Fibroblast of villous mesenchyme (primary cell): ENCODE measurements around the gene TMEM120B. TPM values are rescaled to one million over a fixed set of nuclear protein-coding genes. Genes with fewer than 3 reads are reported as not detected.
"Not testable (repeated sequence)": the region's sequence is repeated elsewhere in the genome, so short reads cannot be mapped to it uniquely, and the experiment has no call there.

Experiments
- DNase-seq: peaks from one replicate; pipeline ENCODE4 v3.0.0-alpha.2; 2010; ENCODE audit warnings: low read depth
- H3K4me3 ChIP-seq: 2 replicates; pipeline ENCODE4 v1.5.1; 2011; ENCODE audit warnings: low read depth, mild to moderate bottlenecking, low read length
- total RNA-seq: library from RNA; depleted of rRNA; stranded (reverse); fragments of >200 nt; gene quantifications from 2 replicates; pipeline ENCODE4 v1.2.3, GENCODE V29; 2012
- TF ChIP-seq, protein P1 (sequence below): IDR thresholded peaks from 2 replicates; pipeline ENCODE4 v1.5.1; 2012; ENCODE audit warnings: low read depth, mild to moderate bottlenecking, low read length; ENCODE audit not compliant: insufficient read depth

The TMEM120B gene
- total RNA-seq, 1 donor, result 16.4 TPM

DNA sequence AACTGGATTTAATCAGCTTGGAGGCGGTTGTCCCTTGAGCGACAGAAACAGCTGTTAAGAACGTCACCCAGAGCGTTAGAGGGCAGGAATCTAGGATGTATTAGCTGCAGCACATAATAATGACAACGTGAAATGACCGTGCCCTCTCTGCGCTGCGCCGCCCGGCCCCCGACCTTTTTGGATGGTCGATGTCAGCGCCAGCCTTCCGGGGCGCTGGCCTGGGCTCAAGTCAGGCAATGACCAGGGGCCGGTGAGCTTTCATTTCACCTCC lies 427 bp upstream of the TMEM120B start:
- peak overlapping the region; percentile 86 for H3K4me3 ChIP-seq
- DNase-seq, result peak; percentile 46
- TF ChIP-seq, protein P1, sequence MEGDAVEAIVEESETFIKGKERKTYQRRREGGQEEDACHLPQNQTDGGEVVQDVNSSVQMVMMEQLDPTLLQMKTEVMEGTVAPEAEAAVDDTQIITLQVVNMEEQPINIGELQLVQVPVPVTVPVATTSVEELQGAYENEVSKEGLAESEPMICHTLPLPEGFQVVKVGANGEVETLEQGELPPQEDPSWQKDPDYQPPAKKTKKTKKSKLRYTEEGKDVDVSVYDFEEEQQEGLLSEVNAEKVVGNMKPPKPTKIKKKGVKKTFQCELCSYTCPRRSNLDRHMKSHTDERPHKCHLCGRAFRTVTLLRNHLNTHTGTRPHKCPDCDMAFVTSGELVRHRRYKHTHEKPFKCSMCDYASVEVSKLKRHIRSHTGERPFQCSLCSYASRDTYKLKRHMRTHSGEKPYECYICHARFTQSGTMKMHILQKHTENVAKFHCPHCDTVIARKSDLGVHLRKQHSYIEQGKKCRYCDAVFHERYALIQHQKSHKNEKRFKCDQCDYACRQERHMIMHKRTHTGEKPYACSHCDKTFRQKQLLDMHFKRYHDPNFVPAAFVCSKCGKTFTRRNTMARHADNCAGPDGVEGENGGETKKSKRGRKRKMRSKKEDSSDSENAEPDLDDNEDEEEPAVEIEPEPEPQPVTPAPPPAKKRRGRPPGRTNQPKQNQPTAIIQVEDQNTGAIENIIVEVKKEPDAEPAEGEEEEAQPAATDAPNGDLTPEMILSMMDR, result no peak

DNA sequence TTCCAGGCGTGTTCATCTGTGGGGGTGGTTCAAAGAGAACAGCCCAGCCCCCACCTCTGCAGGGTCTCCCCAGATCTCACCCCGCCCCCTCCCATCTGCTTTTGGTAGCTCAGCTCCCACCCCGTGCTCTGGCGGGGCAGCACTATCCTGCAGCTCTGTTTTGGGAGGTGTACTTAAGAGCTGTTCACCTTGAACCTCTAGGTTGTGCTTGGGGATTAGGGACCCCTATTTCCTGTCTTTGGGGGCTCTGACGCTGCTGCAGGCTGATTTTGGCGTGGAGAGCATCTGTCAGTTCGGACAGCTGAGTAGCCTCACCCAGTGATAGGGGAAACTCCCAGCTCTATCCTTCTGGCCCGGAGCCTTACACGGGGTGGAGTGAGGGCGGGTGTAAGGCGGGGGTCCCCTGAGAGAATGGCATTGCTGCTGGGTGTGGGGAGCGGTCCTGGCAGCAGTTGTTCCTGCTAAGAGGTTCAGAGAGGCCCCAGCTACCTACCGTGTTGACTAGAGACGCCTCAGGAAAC lies 765 bp downstream of the TMEM120B start:
- TF ChIP-seq, protein P1, result no peak
- H3K4me3 ChIP-seq, result peak overlapping the region; percentile 94
- DNase-seq, result peak; percentile 50

GRCh38 chr12:121713793-121714192 lies 1.2 kb downstream of the TMEM120B start:
- H3K4me3 ChIP-seq, result peak overlapping the region; percentile 94
- DNase-seq, result no peak
- TF ChIP-seq, protein P1, result no peak

GRCh38 chr12:121715055-121715454 lies 2.5 kb downstream of the TMEM120B start:
- H3K4me3 ChIP-seq, result not testable (repeated sequence)

DNA sequence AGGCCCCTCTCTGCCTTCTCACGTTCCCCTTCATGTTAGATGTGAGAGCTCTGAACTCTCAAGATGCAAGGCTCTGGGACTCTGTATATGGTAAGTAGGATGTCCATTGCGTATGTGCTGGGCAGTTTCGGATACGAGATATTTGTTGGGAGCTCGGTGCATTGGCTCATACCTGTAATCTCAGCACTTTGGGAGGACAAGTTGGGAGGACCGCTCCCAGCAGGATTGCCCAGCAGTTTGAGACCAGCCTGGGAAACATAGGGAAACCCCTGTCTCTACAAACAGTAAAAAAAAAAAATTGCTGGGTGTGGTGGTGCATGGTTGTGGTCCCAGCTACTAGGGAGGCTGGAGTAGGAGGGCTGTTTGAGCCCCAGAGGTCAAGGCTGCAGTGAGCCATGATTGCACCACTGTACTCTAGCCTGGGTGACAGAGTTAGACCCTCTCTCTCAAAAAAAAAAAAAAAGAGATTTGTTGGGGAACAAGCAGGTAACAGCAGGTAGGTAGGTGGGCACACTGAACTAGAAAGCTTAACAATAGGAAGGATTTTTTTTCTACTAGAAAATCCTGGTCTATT lies 3.4 kb downstream of the TMEM120B start:
- H3K4me3 ChIP-seq, result no peak overlapping the region
- no peak for DNase-seq
- TF ChIP-seq, protein P1, result no peak

More at GRCh38 chr12:121715055-121715454, 2.5 kb downstream of the TMEM120B start:
- DNase-seq, result not testable (repeated sequence)

DNA sequence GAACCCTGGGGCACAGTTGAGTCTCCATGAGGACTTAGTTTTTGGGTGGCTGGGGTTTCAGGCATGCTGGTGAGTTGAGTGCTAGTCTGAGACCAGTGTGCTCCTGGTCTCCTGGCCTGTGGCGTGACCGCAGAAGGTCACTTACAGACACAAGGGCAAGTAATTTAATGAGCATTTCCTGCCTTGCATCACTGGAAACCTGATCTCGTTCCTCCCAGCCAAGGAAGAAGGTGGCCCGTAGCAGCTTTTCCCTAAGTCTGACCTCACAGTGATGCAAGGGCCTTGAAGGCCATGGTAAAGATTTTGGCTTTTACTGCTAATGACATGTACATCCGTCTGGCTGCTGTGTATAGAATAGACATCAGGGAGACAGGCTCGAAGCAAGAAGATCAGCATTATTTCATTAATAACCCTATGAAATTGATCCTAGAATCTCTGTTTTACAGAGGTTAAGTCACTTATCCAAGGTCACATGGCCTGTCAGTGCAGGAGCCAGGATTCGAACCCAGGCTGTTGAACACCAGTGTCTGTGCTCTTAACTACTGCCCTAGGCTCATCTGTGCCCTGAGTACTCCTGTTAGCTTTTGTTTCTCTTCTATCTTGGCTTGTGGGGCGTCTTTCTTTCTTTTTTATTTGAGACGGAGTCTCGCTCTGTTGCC lies 4.6 kb downstream of the TMEM120B start:
- no peak overlapping the region for H3K4me3 ChIP-seq
- TF ChIP-seq, protein P1, result no peak
- DNase-seq, result peak; percentile 100

GRCh38 chr12:121718653-121719239 lies 6.2 kb downstream of the TMEM120B start:
- no peak for DNase-seq
- TF ChIP-seq, protein P1, result no peak

More at GRCh38 chr12:121718653-121719239, 6.2 kb downstream of the TMEM120B start:
- no peak overlapping the region for H3K4me3 ChIP-seq
